Activated CD4-positive, alpha-beta memory T cell treated with anti-CD3 and anti-CD28 coated beads, Interleukin-2, amount 10 ng/mL, durations not matched to agents 7 days and 5 days (primary cell): ENCODE measurements around the gene CA5A. TPM values are rescaled to one million over a fixed set of nuclear protein-coding genes. Genes with fewer than 3 reads are reported as not detected.
"Not testable (repeated sequence)": the region's sequence is repeated elsewhere in the genome, so short reads cannot be mapped to it uniquely, and the experiment has no call there.

Source experiments
- CTCF ChIA-PET: fragments of 350-600 bp; sonication (Branson Sonifier 250); formaldehyde crosslinking; loops from one replicate; lab custom pipeline; 2021; ENCODE audit warnings: antibody characterized with exemption, inconsistent platforms; lab: Charles Lee
- POLR2A ChIA-PET: fragments of 350-600 bp; sonication (Branson Sonifier 250); formaldehyde crosslinking; loops from one replicate; lab custom pipeline; 2021; ENCODE audit warnings: antibody characterized with exemption; lab: Charles Lee
- DNase-seq: peaks from one replicate; pipeline ENCODE4 v3.0.0-alpha.2; 2020
- H3K27ac Mint-ChIP-seq: one replicate; pipeline ENCODE4 v1.8.0; 2021; ENCODE audit warnings: mild to moderate bottlenecking, mixed read lengths
- H3K27me3 Mint-ChIP-seq: one replicate; pipeline ENCODE4 v1.8.0; 2021; ENCODE audit warnings: mixed read lengths
- H3K36me3 Mint-ChIP-seq: one replicate; pipeline ENCODE4 v1.8.0; 2021; ENCODE audit warnings: low read depth, mixed read lengths
- H3K4me1 Mint-ChIP-seq: one replicate; pipeline ENCODE4 v1.8.0; 2021; ENCODE audit warnings: mixed read lengths
- H3K4me3 Mint-ChIP-seq: one replicate; pipeline ENCODE4 v1.8.0; 2021; ENCODE audit warnings: mild to moderate bottlenecking, mixed read lengths
- H3K9me3 Mint-ChIP-seq: one replicate; pipeline ENCODE4 v1.8.0; 2021; ENCODE audit warnings: mixed read lengths
- total RNA-seq, 2 experiments: library from RNA; stranded (reverse); gene quantifications; one replicate each; pipeline ENCODE4 v1.2.3, GENCODE V29; 2021

CA5A gene
- total RNA-seq, 2 experiments from 2014 or later = not detected

- H3K4me3 Mint-ChIP-seq, DNase-seq, POLR2A ChIA-PET, H3K27me3 Mint-ChIP-seq, H3K9me3 Mint-ChIP-seq: not testable (repeated sequence)
- CTCF ChIA-PET = interaction anchor here (0.8 to 1.0 kb wide), 2 partner anchors 12 to 83 kb away, joined by 3 read pairs; no protein-coding TSS in a partner anchor
- peak overlapping the region; percentile 53 for H3K27ac Mint-ChIP-seq
- peaks cover 87% of the 10 kb centered on the region for H3K4me1 Mint-ChIP-seq
- peaks cover 79% of the 10 kb centered on the region for H3K36me3 Mint-ChIP-seq
These were observed 74.8 kb downstream of the CA5A start for GRCh38 chr16:87861300-87862099.

- H3K36me3 Mint-ChIP-seq = peaks cover 78% of the 10 kb centered on the region
- ChIA-PET CTCF (interaction anchor here (1.9 to 2.2 kb wide), 3 partner anchors 11 to 82 kb away, joined by 5 to 12 read pairs (median 8); no protein-coding TSS in a partner anchor), POLR2A (interaction anchor here (0.6 to 1.5 kb wide), 4 partner anchors 9 to 594 kb away, joined by 3 to 4 read pairs (median 4); partner anchors contain the start of gene SLC7A5)
- H3K9me3 Mint-ChIP-seq = no peaks in the 10 kb centered on the region
- peaks cover 87% of the 10 kb centered on the region for H3K4me1 Mint-ChIP-seq
- DNase-seq = no peak
- peak overlapping the region; percentile 83 for H3K27ac Mint-ChIP-seq
- H3K4me3 Mint-ChIP-seq = peak overlapping the region; percentile 56
- no peaks in the 10 kb centered on the region for H3K27me3 Mint-ChIP-seq
These were observed 75.6 kb downstream of the CA5A start for GRCh38 chr16:87860553-87861299.

DNA sequence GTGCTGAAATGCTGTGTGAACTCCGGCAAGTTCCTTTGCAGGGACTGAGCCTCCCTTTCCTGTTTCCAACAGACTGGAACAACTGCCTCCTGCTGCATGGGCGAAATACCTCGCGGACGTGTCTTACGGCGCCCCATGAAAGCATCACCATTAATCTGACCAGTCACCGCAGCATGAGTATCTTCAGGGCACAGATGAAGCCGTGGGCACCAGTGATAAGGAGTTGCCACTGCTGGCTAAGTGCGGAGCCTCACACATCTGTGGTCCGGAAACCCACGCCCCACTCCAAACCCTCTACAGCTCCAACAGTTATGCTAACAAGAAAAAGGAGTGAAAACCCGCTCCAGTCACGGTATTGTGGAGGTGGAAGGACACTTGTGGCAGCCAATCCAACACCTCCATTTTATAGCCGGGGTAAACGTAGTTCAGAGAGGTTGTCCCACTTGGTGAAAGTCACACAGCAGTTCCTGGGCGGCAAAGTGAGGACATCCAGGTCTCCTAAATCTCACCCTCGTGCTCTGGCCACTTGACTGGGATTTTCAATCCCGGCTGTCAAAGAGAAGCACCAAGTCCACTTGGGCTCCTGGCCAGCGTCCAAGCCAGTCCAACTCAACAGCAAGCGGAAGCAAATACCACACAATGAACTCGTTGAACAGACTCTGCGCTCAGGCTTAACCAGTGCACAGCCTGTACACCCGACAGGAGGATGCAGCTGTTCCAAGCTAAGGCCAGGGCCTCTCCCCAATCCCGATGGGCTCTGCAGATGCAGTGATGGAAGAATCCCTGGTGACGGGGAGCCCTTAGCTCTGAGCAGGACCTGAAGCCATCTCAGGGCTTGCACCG, 78.0 kb downstream of the CA5A start:
- peaks cover 91% of the 10 kb centered on the region for H3K4me1 Mint-ChIP-seq
- H3K36me3 Mint-ChIP-seq = peaks cover 72% of the 10 kb centered on the region
- ChIA-PET CTCF (interaction anchor here (2.2 to 2.4 kb wide), 2 partner anchors 13 to 79 kb away, joined by 5 to 15 read pairs; no protein-coding TSS in a partner anchor), POLR2A (interaction anchor here (1.7 to 9.6 kb wide), 2 partner anchors 10 kb away, joined by 6 to 241 read pairs; partner anchors contain the start of gene SLC7A5)
- not testable (repeated sequence) for H3K27me3 Mint-ChIP-seq, DNase-seq, H3K9me3 Mint-ChIP-seq
- H3K27ac Mint-ChIP-seq = peak overlapping the region; percentile 90
- peak overlapping the region; percentile 13 for H3K4me3 Mint-ChIP-seq

GRCh38 chr16:87856791-87857228, 79.5 kb downstream of the CA5A start:
- Mint-ChIP-seq H3K9me3 (no peaks in the 10 kb centered on the region), H3K4me1 (peaks cover 88% of the 10 kb centered on the region), H3K36me3 (peaks cover 80% of the 10 kb centered on the region), H3K27ac (peak overlapping the region; percentile 90), H3K4me3 (peak overlapping the region; percentile 72), H3K27me3 (no peaks in the 10 kb centered on the region)
- ChIA-PET CTCF (interaction anchor here (0.8 to 12.3 kb wide), 4 partner anchors 14 to 78 kb away, joined by 3 to 286 read pairs (median 10); partner anchors contain the start of gene SLC7A5), POLR2A (interaction anchor here (0.9 to 9.6 kb wide), 8 partner anchors 9 to 473 kb away, joined by 3 to 241 read pairs (median 4); partner anchors contain the start of genes FBXO31, KLHDC4 and SLC7A5)
- no peak for DNase-seq

- ChIA-PET CTCF (interaction anchor here (0.8 to 12.3 kb wide), 4 partner anchors 14 to 77 kb away, joined by 3 to 286 read pairs (median 10); partner anchors contain the start of gene SLC7A5), POLR2A (interaction anchor here (0.9 to 9.6 kb wide), 8 partner anchors 9 to 473 kb away, joined by 3 to 241 read pairs (median 4); partner anchors contain the start of genes FBXO31, KLHDC4 and SLC7A5)
- peak overlapping the region; percentile 72 for H3K4me3 Mint-ChIP-seq
- peak; percentile 80 for DNase-seq
- H3K36me3 Mint-ChIP-seq = peaks cover 76% of the 10 kb centered on the region
- no peaks in the 10 kb centered on the region for H3K27me3 Mint-ChIP-seq
- peak overlapping the region; percentile 90 for H3K27ac Mint-ChIP-seq
- peaks cover 82% of the 10 kb centered on the region for H3K4me1 Mint-ChIP-seq
- no peaks in the 10 kb centered on the region for H3K9me3 Mint-ChIP-seq
These were observed 80.2 kb downstream of the CA5A start for GRCh38 chr16:87855852-87856715.

- H3K4me3 Mint-ChIP-seq = peak overlapping the region; percentile 72
These were observed 81.2 kb downstream of the CA5A start for GRCh38 chr16:87854907-87855683.

DNA sequence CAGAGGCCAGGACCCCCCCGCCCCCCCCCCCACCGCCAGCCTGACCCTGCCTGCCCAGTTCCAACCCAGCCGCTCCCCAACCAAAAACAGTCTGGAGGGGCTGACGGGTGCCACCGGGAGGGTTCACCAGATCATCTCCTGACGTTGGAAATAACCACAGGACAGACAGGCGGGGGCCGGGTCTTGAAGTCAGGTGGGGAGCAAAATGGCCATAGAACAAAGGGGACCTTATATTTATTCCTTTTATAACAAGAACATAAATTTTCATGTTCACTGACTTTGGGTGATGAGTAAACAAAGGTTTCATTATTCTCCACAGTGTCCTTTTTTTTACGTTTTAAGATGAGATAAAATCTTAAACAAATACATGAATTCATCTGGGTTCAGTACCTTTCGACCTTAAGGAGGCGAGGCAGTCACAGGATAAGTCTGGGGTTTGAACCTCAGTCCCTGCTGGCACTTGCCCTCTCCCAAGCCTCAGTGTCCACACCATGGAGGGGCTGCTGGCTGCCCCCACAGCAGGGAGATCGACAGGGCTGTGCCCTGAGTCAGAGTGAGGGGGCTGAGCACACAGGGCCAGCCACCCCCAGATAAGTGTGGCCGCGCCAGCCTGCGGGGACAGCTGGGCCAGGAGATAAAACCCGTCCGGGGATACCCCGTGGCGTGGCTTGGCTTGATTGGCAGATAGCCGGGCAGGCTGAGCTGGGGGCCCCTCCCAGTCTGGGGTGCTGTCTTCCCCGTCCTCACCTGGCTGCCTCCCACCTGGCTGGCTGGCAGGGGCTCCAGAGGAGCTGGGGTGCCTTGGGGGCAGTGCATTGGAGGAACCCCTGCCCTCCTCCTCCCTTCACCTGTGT, 82.0 kb downstream of the CA5A start:
- H3K36me3 Mint-ChIP-seq = peaks cover 77% of the 10 kb centered on the region
- peaks cover 75% of the 10 kb centered on the region for H3K4me1 Mint-ChIP-seq
- ChIA-PET CTCF (interaction anchor here (0.9 to 12.3 kb wide), 4 partner anchors 16 to 89 kb away, joined by 3 to 286 read pairs (median 54); partner anchors contain the start of gene SLC7A5), POLR2A (interaction anchor here (0.9 to 9.6 kb wide), 6 partner anchors 14 to 97 kb away, joined by 3 to 241 read pairs (median 7); partner anchors contain the start of genes BANP and SLC7A5)
- no peak for DNase-seq
- peak overlapping the region; percentile 74 for H3K4me3 Mint-ChIP-seq
- no peaks in the 10 kb centered on the region for H3K9me3 Mint-ChIP-seq
- no peaks in the 10 kb centered on the region for H3K27me3 Mint-ChIP-seq
- peak overlapping the region; percentile 90 for H3K27ac Mint-ChIP-seq

More at GRCh38 chr16:87854907-87855683, 81.2 kb downstream of the CA5A start:
- no peaks in the 10 kb centered on the region for H3K9me3 Mint-ChIP-seq
- CTCF ChIA-PET = interaction anchor here (0.9 to 12.3 kb wide), 3 partner anchors 15 to 90 kb away, joined by 3 to 286 read pairs (median 7); partner anchors contain the start of gene SLC7A5
- POLR2A ChIA-PET = interaction anchor here (0.9 to 9.6 kb wide), 2 partner anchors 13 to 96 kb away, joined by 3 to 241 read pairs; partner anchors contain the start of genes BANP and SLC7A5
- peaks cover 76% of the 10 kb centered on the region for H3K36me3 Mint-ChIP-seq
- DNase-seq = no peak
- H3K27ac Mint-ChIP-seq = peak overlapping the region; percentile 90
- H3K27me3 Mint-ChIP-seq = no peaks in the 10 kb centered on the region
- peaks cover 78% of the 10 kb centered on the region for H3K4me1 Mint-ChIP-seq

DNA sequence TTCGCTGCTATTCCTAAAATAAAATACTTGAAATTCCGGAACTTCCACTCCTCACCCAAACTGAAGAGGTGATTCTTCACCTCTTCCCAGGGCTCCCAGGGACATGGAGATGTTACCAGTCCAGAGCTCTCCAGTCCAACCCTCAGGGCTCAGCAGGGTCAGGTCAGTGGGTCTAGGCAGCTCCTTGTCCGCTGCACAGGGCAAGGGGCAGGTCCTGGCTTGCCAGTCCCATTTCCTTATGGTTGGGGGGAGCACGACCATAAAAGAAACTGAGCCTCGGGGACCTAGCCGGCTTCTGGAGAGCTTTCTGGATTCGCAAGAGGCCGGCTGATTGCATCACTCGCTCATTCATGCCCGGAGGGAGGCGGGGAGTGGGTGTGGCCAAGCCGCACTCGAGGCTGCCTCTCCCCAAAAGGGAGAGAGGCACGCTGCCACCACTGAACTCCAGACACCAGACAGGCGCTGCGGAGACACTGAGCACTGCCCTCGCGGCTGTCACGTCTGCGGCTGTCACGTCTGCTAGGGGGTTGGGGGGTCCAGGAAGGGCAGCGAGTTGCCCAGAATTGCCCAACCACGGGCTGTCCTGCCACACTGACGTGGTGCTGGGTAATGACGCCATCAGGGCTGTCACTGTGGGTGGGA, 82.8 kb downstream of the CA5A start:
- H3K36me3 Mint-ChIP-seq = peaks cover 76% of the 10 kb centered on the region
- POLR2A ChIA-PET = interaction anchor here (0.8 to 9.6 kb wide), 9 partner anchors 14 to 88 kb away, joined by 3 to 241 read pairs (median 6); partner anchors contain the start of genes KLHDC4 and SLC7A5
- CTCF ChIA-PET = interaction anchor here (0.6 to 12.3 kb wide), 5 partner anchors 17 to 85 kb away, joined by 3 to 286 read pairs (median 6); partner anchors contain the start of gene SLC7A5
- H3K27me3 Mint-ChIP-seq = no peaks in the 10 kb centered on the region
- peaks cover 67% of the 10 kb centered on the region for H3K4me1 Mint-ChIP-seq
- peak overlapping the region; percentile 66 for H3K4me3 Mint-ChIP-seq
- peak overlapping the region; percentile 90 for H3K27ac Mint-ChIP-seq
- DNase-seq = peak; percentile 95
- H3K9me3 Mint-ChIP-seq = no peaks in the 10 kb centered on the region

DNA sequence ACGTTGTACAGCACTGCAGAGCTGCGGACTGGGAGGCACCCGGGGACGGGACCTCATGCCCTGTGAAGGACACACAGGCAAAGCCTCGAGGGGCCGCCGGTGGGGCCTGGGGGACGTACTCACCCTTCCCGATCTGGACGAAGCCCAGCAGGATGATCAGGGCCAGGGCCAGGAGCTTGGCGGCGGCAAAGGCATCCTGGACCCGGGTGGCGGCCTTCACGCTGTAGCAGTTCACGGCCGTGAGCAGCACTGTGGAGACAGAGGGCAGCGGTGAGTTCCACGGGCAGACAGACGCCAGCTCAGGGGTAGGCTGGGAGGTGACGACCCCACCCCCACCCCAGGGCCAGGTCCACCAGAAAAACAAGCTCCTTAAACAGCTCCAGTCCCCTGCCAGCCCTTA, 84.7 kb downstream of the CA5A start:
- H3K27ac Mint-ChIP-seq = no peak overlapping the region
- H3K4me1 Mint-ChIP-seq = peaks cover 48% of the 10 kb centered on the region
- no peaks in the 10 kb centered on the region for H3K9me3 Mint-ChIP-seq
- H3K36me3 Mint-ChIP-seq = peaks cover 69% of the 10 kb centered on the region
- CTCF ChIA-PET = interaction anchor here (0.6 to 12.3 kb wide), 6 partner anchors 8 to 587 kb away, joined by 3 to 286 read pairs (median 10); partner anchors contain the start of gene SLC7A5
- H3K27me3 Mint-ChIP-seq = no peaks in the 10 kb centered on the region
- no peak for DNase-seq
- POLR2A ChIA-PET = interaction anchor here (9.6 kb wide), 1 partner anchor 16 kb away, joined by 241 read pairs; the partner anchor contains the start of gene SLC7A5
- H3K4me3 Mint-ChIP-seq = no peak overlapping the region
